GM12874 (cell line): ENCODE results near the gene SPTBN5.
A peak's percentile ranks its signal among the peaks of the same experiment; 100 is the strongest.

ENCODE experiments used
- CTCF ChIP-seq: IDR thresholded peaks from 2 replicates; pipeline ENCODE4 v1.5.1; 2011; ENCODE audit warnings: low read depth, mild to moderate bottlenecking, control low read depth, low read length, moderate library complexity; ENCODE audit not compliant: insufficient read depth

SPTBN5 gene

GRCh38 chr15:41908736-41909461, 15.0 kb upstream of the SPTBN5 start:
- TF ChIP-seq CTCF = no peak

GRCh38 chr15:41907141-41907540, 13.3 kb upstream of the SPTBN5 start:
- TF ChIP-seq CTCF = no peak

- no peak for TF ChIP-seq CTCF
Observed at GRCh38 chr15:41906608-41907007, 12.8 kb upstream of the SPTBN5 start.

GRCh38 chr15:41905036-41905793, 11.4 kb upstream of the SPTBN5 start:
- no peak for TF ChIP-seq CTCF

GRCh38 chr15:41904541-41905005, 10.7 kb upstream of the SPTBN5 start:
- TF ChIP-seq CTCF = peak; percentile 87

- no peak for TF ChIP-seq CTCF
Observed at GRCh38 chr15:41903782-41904181, 9.9 kb upstream of the SPTBN5 start.

- no peak for TF ChIP-seq CTCF
Observed at GRCh38 chr15:41901431-41901830, 7.6 kb upstream of the SPTBN5 start.
